ENCODE results near the gene ASCL2.

The ASCL2 gene

GRCh38 chr11:2219318-2220017 is 50.9 kb downstream of the ASCL2 start:
- H3K4me3 ChIP-seq (ENCODE audit: low read length) = no peak overlapping the region
- no peak for DNase-seq (ENCODE audit: low read depth)
- TF ChIP-seq CTCF (conservative IDR thresholded peaks at IDR 0.05; ENCODE audit: low read length) = no peak

Measured in AG10803 (cell line).